ENCODE measurements around the gene ECHDC1.

The ECHDC1 gene

DNA sequence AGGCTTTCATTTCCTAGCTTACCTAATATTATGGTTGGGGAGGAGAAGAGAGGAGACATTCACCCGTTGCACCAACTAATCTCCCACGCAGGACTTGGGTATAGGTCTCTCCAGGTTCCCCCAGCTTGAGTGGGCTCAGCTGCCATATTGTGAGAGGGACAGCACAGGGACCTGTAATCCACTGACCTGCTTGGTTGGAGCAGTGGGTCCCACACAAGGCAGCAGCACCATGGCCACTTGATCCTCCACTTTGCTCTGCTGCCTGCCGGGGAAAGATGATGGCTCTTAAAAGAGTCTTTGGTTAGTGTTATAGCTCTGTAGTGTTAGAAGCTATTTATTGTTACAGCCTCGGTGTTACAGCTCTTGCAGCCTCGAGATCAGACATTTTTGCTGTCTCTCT lies 22.5 kb upstream of the ECHDC1 start:
- no peak for DNase-seq (ENCODE audit: low read depth)
- no peak overlapping the region for H3K4me3 ChIP-seq (ENCODE audit: control insufficient read depth, low read depth, low read length)
- TF ChIP-seq, protein P1, sequence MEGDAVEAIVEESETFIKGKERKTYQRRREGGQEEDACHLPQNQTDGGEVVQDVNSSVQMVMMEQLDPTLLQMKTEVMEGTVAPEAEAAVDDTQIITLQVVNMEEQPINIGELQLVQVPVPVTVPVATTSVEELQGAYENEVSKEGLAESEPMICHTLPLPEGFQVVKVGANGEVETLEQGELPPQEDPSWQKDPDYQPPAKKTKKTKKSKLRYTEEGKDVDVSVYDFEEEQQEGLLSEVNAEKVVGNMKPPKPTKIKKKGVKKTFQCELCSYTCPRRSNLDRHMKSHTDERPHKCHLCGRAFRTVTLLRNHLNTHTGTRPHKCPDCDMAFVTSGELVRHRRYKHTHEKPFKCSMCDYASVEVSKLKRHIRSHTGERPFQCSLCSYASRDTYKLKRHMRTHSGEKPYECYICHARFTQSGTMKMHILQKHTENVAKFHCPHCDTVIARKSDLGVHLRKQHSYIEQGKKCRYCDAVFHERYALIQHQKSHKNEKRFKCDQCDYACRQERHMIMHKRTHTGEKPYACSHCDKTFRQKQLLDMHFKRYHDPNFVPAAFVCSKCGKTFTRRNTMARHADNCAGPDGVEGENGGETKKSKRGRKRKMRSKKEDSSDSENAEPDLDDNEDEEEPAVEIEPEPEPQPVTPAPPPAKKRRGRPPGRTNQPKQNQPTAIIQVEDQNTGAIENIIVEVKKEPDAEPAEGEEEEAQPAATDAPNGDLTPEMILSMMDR (conservative IDR thresholded peaks at IDR 0.05; ENCODE audit: control insufficient read depth, insufficient read depth, low read depth, low read length), result no peak

DNA sequence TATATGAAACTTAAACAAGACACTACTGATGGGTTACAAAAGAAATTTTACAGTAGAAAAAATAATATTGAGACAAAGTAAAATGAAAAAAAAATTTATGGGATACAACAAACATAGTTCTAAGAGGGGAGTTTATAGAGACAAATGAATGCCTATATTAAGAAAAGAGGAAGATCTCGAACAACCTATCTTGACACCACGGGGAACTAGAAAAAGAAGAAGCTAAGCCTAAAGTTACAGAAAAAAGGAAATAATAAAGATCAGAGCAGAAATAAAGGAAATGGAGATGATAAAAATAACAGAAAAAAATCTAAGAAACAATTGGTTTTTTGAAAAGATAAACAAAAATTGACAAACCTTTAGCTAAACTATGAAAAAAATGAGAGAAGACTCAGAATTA lies 9.1 kb upstream of the ECHDC1 start:
- TF ChIP-seq, protein P1 (conservative IDR thresholded peaks at IDR 0.05; ENCODE audit: control insufficient read depth, insufficient read depth, low read depth, low read length), result no peak
- no peak overlapping the region for H3K4me3 ChIP-seq (ENCODE audit: control insufficient read depth, low read depth, low read length)
- DNase-seq (ENCODE audit: low read depth), result no peak

DNA sequence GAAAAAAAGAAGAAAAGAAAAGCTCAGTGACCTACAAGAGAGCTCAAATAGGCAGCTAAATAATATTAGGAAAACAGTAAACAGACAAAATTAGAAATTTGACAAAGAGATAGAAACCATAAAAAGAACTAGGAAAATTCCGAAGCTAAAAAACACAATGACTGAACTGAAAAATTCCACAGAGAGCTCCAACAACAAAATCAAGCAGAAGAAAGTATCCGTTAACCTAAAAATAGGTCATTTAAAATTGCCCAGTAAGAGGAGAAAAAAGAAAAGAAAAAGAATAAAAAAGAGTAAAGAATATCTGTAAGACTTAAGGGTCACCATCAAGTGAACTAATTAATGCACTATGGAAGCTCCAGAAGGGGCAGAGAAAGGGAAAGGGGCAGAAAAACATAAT lies 6.6 kb upstream of the ECHDC1 start:
- no peak overlapping the region for H3K4me3 ChIP-seq (ENCODE audit: control insufficient read depth, low read depth, low read length)
- no peak for DNase-seq (ENCODE audit: low read depth)
- TF ChIP-seq, protein P1 (conservative IDR thresholded peaks at IDR 0.05; ENCODE audit: control insufficient read depth, insufficient read depth, low read depth, low read length), result no peak

DNA sequence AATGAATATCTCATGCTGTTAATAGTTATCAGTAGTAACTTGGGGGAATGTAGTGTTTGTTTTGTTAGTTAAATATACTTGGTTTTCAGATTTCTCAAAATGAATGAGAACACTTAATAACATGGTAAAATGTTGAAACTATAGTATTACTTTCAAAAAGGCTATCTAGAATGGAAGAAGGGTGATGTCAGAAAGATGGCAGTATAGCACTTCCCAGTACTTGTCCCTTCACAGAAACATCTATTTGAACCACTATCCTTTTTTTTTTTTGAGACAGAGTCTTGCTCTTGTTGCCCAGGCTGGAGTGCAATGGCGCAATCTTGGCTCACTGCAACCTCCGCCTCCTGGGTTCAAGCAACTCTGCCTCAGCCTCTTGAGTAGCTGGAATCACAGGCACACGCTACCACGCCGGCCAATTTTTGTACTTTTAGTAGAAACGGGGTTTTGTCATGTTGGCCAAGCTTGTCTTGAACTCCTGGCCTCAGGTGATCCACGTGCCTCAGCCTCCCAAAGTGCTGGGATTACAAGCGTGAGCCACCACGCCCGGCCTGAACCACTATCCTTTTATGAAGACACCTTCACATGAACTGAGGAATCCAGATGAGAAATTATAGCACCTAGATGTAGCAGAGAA lies 4.7 kb upstream of the ECHDC1 start:
- no peak for DNase-seq (ENCODE audit: low read depth)
- TF ChIP-seq, protein P1 (conservative IDR thresholded peaks at IDR 0.05; ENCODE audit: control insufficient read depth, insufficient read depth, low read depth, low read length), result no peak
- no peak overlapping the region for H3K4me3 ChIP-seq (ENCODE audit: control insufficient read depth, low read depth, low read length)

DNA sequence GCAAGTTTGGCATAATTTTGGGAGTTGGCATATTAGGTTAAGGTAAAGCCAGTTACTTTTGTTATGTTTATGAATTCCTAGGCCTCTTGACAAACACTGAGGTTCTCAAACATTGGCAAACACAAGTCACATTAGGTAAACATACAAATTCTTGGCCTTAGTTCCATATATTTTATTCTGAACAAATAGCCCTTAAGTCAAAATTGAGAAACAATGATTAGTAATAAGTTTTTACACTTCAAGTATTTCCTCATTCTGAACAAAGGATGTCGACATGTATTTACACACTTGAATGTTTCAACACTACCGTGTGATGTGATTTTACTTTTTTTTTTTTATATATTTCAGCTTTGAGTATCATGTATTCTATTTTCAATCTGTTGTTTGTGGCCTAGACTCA lies 3.8 kb upstream of the ECHDC1 start:
- DNase-seq (ENCODE audit: low read depth), result peak; percentile 66
- TF ChIP-seq, protein P1 (conservative IDR thresholded peaks at IDR 0.05; ENCODE audit: control insufficient read depth, insufficient read depth, low read depth, low read length), result no peak
- H3K4me3 ChIP-seq (ENCODE audit: control insufficient read depth, low read depth, low read length), result no peak overlapping the region

DNA sequence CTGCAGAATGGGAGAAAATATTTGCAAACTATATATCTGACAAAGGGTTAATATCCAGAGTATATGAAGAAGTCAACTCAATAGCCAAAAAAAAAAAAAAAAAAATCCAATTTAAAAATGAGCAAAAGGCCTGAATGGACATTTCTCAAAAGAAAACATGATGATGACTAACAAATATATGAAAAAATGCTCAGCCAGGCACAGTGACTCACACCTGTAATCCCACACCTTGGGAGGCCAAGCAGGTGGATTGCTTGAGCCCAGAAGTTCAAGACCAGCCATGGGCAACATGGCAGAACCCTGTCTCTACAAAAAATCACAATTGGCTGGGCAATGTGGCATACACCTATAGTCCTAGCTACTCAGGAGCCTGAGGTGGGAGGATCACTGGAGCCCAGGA lies 2.1 kb upstream of the ECHDC1 start:
- H3K4me3 ChIP-seq (ENCODE audit: control insufficient read depth, low read depth, low read length), result no peak overlapping the region
- TF ChIP-seq, protein P1 (conservative IDR thresholded peaks at IDR 0.05; ENCODE audit: control insufficient read depth, insufficient read depth, low read depth, low read length), result no peak
- no peak for DNase-seq (ENCODE audit: low read depth)

All from fibroblast of mammary gland (primary cell).